ENCODE measurements around the gene PLBD2.
"Not testable (repeated sequence)": the region's sequence is repeated elsewhere in the genome, so short reads cannot be mapped to it uniquely, and the experiment has no call there.

PLBD2 gene

GRCh38 chr12:113339540-113339939 lies 18.8 kb upstream of the PLBD2 start:
- no peak for DNase-seq

DNA sequence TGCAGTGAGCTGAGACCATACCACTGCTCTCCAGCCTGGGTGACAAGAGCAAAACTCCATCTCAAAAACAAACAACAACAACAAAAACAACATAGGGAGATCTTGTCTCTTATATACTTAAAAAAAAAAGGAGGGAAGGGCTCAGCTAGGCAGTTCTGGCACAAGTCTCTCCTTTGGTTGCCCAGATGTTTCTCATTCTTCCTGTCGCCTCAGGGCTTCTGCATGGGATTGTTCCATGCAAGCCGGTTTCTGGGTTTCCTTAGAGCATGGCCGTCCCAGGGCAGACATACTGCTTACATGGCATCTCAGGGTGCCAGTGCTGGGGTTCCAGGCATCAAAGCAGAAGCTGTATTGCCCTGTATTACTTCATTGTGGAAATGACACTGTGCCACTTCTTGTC lies 18.3 kb upstream of the PLBD2 start:
- DNase-seq = no peak

GRCh38 chr12:113341535-113341934 lies 16.9 kb upstream of the PLBD2 start:
- DNase-seq = no peak

- DNase-seq = no peak
These were observed 13.1 kb upstream of the PLBD2 start for GRCh38 chr12:113345318-113345717.

- DNase-seq = no peak
These were observed 12.0 kb upstream of the PLBD2 start for GRCh38 chr12:113346353-113346752.

DNA sequence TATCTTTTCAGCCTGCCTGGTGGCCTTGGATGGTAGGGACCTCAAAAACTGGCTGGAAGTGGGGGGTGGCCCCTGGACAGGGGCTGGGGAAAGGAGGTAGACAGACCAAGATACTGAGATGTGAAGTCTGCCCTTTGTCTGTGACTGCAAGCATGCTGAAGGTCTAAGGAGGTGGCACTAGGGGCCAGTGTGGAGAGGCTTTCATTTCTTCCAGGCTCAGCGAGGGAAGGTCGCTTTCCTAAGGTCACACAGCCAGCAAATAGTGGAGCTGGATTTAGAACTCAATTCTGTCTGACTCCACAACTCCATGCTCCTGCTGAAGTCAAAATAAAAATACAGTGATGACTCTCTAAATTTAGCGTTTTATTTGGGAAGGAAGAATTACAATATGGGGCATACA lies 11.3 kb upstream of the PLBD2 start:
- DNase-seq = no peak

GRCh38 chr12:113347892-113348291 lies 10.5 kb upstream of the PLBD2 start:
- no peak for DNase-seq

- no peak for DNase-seq
These were observed 9.4 kb upstream of the PLBD2 start for GRCh38 chr12:113348849-113349536.

- no peak for DNase-seq
These were observed 7.3 kb upstream of the PLBD2 start for GRCh38 chr12:113351089-113351488.

DNA sequence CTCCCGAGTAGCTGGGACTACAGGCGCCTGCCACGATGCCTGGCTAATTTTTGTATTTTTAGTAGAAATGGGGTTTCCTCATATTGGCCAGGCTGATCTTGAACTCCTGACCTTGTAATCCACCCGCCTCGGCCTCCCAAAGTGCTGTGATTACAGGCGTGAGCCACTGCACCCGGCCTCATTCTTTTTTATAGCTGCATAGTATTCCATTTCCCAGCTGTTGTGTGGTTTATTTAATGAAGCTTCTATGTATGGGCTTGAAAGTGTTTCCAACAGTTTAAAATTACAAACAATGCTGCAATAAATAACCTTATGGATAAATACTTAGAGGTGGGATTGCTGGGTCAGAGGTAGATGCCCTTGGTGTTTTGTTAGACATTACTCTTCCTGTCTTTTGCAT lies 4.2 kb upstream of the PLBD2 start:
- not testable (repeated sequence) for DNase-seq

DNA sequence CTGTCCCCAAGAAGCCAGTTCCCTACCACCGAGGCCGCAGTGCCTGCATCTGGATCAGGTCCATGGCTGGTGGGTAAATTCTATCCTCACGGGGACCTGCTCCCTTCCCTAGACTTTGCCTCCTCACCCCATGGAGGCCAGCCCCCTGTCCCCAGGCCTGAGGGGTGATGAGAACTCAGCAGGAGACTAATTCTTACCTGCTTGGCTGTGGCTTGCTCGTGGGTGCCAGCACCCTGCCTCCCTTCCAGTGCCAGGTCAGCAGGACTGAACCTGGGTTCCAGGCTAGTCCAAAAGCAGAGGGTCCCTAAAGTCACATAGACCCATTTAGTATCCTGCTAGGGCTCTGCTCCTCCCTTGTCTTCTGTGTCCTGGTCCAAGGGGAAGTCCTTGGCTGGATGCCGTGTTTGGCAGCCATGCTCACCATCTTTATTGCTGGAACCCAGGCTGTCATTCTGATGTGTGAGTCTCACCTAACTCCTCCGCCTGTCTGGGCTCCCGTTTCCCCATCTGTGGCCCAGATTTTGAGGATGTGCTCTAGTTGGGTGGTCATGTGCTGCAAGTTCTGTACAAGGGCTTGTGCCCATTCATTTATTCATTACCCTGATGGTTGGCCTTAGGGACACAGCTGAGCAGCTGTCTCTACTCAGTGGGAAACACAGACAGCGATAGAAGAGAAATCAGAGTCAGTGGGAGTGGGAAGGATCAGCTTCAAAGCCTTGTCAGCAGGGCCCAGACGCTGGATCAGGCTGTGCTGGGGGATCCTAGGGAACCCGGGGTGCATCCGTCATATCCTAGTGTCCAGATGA lies 949 bp downstream of the PLBD2 start:
- no peak for DNase-seq

DNA sequence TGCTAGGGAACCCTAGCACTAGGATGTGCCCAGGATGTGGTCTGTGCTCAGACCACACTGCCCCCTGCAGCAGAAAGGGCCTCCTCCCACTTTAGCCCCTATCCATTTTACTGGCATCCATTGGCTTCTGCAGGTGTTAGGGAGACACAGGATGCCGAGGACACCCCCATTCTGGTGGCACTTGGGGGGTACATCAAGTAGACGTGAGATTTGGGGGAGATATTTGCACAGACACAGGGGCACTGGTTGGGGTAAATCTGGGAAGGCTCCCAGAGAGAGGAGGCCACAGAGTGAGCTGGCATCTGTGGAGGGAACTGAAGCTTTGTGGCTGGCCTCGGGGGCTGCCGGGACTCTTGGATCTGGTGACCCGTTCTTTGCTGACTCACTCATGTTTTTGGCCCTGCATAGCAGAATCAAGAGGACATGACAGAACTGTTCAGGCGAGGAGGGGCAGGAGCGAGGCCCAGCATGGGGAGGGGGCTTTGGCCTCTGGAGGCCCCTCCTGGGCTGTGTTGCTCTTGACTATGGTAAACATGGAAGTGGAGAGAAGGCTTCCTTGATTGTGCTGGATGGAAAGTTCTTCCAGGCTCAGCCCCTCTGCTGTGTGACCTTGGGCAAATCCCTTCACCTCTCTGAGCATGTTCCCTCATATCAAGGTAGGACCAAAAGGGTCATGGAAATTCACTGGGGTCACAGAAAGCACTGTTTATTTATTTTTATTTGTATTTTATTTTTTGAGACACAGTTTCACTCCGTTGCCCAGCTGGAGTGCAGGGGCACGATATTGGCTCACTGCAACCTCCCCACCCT lies 1.8 kb downstream of the PLBD2 start:
- no peak for DNase-seq

DNA sequence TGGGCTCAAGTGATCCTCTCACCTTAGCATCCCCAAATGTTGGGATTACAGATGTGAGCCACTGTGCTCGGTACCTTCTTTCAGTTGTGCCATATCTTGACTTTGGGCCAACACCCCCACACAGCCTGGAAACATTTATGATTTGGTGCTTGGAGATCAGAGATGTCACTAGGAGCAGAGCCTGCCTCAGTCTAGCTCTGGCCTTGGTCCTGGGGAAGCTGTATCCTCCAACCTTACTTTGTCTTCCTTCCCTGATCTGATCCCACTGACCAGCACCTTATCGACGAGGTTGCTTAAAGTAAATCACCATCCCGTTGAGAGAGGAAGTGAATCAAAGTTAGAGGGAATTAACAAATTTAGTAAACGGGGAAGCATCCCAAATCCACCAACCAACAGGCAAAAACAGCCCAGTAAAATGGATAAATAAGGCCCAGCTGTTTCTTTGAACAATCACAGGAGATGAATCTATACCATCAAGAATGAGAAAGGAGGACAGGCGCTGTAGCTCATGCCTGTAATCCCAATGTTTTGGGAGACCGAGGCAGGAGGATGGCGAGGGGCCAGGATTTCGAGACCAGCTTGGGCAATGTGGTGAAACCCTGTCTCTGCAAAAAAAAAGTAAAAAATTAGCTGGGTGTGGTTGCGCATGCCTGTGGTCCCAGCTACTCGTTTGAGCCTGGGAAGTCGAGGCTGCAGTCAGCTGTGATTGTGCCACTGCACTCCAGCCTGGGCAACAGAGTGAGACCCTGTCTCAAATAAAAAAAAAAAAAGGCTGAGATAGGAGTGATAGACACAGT lies 3.4 kb downstream of the PLBD2 start:
- DNase-seq = no peak

- DNase-seq = no peak
These were observed 6.3 kb downstream of the PLBD2 start for GRCh38 chr12:113364698-113365097.

DNA sequence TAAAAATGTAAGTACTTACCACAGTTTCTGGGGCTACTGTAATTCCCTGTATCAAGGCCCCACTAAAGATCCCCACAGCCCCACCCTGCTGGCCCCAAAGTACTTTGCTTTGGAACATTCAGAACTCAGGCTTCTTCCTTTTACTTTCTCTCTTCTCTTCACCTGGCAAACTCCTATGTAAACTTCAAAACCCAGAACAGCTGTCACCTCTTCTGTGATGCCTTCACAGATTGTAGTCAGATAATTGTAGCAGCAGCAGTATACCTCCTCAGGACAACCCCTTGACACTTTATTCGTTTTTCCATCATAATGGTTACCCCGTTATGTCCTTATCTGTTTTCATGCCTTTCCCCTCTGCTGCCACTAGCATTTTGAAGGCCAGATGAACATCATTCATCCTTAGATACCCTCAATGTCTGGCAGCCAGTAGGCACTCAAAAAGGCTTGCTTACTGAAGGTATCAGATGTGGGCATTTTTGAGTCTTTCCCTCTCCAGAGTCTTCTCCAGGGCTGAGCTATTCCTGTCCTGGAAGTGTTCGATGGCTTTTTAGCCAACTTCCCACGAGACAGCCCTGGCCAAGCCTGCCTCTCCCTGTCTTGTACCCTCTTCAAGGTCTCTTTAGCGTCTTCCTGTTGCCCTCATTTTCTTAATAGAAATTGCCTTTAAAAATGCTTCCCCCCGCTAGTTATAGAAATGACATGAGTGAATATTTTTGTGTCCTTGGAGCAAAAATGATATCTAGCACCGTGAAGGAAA lies 7.4 kb downstream of the PLBD2 start:
- DNase-seq = no peak

- DNase-seq = no peak
These were observed 8.4 kb downstream of the PLBD2 start for GRCh38 chr12:113366827-113367226.

- DNase-seq = no peak
These were observed 9.9 kb downstream of the PLBD2 start for GRCh38 chr12:113368331-113368730.

- DNase-seq = no peak
These were observed 11.1 kb downstream of the PLBD2 start for GRCh38 chr12:113369391-113369985.

- DNase-seq = no peak
These were observed 12.7 kb downstream of the PLBD2 start for GRCh38 chr12:113370923-113371682.

- DNase-seq = no peak
These were observed 13.4 kb downstream of the PLBD2 start for GRCh38 chr12:113371808-113372207.

GRCh38 chr12:113372371-113372770 lies 14.0 kb downstream of the PLBD2 start:
- no peak for DNase-seq
